Measurements from ENCODE around the gene CSF3R.

DNA sequence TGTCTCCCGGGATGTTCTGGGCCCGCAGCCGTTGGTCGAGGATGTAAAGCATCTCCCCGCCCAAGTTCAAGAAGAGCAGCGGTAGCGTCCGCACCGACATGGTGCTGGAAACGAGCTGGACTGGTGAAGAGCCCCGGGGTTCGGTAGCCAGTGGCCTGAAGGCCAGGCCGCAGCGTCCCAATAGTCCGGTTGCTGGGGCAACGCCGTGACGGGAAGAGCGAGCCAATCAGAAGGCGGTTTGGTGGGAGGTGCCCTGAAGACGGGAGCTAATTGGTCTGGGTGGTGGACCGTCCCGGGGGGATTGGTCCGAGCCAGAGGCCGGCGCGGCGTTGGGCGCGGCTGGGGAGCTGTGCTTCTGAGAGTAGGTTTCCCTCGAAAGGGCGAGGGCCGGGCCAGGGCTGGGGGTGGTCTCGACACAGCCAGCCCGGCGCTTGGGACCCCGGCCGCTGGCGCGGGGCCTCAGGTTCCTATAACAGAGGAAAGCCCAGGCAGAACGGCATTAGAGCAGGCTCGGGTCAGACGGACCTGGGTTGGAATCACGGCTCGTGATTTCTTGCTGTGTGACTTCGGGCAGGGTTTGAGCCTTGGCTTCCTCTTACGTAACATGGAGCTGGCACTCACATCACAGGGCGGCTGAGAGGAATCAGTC, 32.3 kb downstream of the CSF3R start, which contains the start of gene OSCP1:
- TF ChIP-seq, protein P1, sequence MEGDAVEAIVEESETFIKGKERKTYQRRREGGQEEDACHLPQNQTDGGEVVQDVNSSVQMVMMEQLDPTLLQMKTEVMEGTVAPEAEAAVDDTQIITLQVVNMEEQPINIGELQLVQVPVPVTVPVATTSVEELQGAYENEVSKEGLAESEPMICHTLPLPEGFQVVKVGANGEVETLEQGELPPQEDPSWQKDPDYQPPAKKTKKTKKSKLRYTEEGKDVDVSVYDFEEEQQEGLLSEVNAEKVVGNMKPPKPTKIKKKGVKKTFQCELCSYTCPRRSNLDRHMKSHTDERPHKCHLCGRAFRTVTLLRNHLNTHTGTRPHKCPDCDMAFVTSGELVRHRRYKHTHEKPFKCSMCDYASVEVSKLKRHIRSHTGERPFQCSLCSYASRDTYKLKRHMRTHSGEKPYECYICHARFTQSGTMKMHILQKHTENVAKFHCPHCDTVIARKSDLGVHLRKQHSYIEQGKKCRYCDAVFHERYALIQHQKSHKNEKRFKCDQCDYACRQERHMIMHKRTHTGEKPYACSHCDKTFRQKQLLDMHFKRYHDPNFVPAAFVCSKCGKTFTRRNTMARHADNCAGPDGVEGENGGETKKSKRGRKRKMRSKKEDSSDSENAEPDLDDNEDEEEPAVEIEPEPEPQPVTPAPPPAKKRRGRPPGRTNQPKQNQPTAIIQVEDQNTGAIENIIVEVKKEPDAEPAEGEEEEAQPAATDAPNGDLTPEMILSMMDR (conservative IDR thresholded peaks at IDR 0.05; ENCODE audit: low read depth, low read length), result no peak
- no peak for TF ChIP-seq EZH2 (IDR thresholded peaks at IDR 0.05; ENCODE audit: borderline replicate concordance, low read depth, low read length, poor library complexity, severe bottlenecking)

Data from A673 (cell line).